Astrocyte (in vitro differentiated cells and primary cell): ENCODE results near the gene SLC2A13. TPM values are rescaled to one million over a fixed set of nuclear protein-coding genes. Genes with fewer than 3 reads are reported as not detected.

Experiments
- DNase-seq: peaks from one replicate; pipeline ENCODE4 v3.0.0-alpha.2; 2010; ENCODE audit warnings: low read depth
- FAIRE-seq: peaks from 2 replicates; lab custom pipeline; 2011; peaks lifted over from hg19 to GRCh38; lab: Jason Lieb, UNC
- H2AFZ ChIP-seq: 2 replicates; pipeline ENCODE4 v1.6.0; 2012; ENCODE audit warnings: low read depth, low read length, inconsistent platforms
- H3K27ac ChIP-seq: 2 replicates; pipeline ENCODE4 v1.5.1; 2011; ENCODE audit warnings: low read depth, low read length, inconsistent platforms
- H3K27me3 ChIP-seq: 2 replicates; pipeline ENCODE4 v1.6.0; 2011; ENCODE audit warnings: low read length, inconsistent platforms; ENCODE audit not compliant: insufficient read depth
- H3K36me3 ChIP-seq: 2 replicates; pipeline ENCODE4 v1.5.1; 2011; ENCODE audit warnings: low read length, inconsistent platforms; ENCODE audit not compliant: insufficient read depth
- H3K4me1 ChIP-seq: 2 replicates; pipeline ENCODE4 v1.5.1; 2011; ENCODE audit warnings: low read length, inconsistent platforms; ENCODE audit not compliant: insufficient read depth
- H3K4me2 ChIP-seq: 2 replicates; pipeline ENCODE4 v1.6.0; 2012; ENCODE audit warnings: low read length, inconsistent platforms
- H3K4me3 ChIP-seq: 2 replicates; pipeline ENCODE4 v1.5.1; 2011; ENCODE audit warnings: low read depth, mild to moderate bottlenecking, low read length, inconsistent platforms; ENCODE audit not compliant: insufficient read depth
- H3K79me2 ChIP-seq: 2 replicates; pipeline ENCODE4 v1.6.0; 2012; ENCODE audit warnings: mild to moderate bottlenecking, low read length, inconsistent platforms; ENCODE audit not compliant: insufficient read depth
- H3K9ac ChIP-seq: 2 replicates; pipeline ENCODE4 v1.6.0; 2012; ENCODE audit warnings: mild to moderate bottlenecking, low read length, inconsistent platforms
- H3K9me3 ChIP-seq: 2 replicates; pipeline ENCODE4 v1.5.1; 2012; ENCODE audit warnings: low read depth, mild to moderate bottlenecking, low read length, inconsistent platforms; ENCODE audit not compliant: insufficient read depth
- H4K20me1 ChIP-seq: 2 replicates; pipeline ENCODE4 v1.6.0; 2012; ENCODE audit warnings: low read length, inconsistent platforms; ENCODE audit not compliant: insufficient read depth
- H3K27ac Mint-ChIP-seq: one replicate; pipeline ENCODE4 v1.8.0; 2021; ENCODE audit warnings: mild to moderate bottlenecking, mixed read lengths; ENCODE audit not compliant: unreplicated experiment
- H3K27me3 Mint-ChIP-seq: one replicate; pipeline ENCODE4 v1.8.0; 2021; ENCODE audit warnings: low read depth, mixed read lengths; ENCODE audit not compliant: unreplicated experiment
- H3K36me3 Mint-ChIP-seq: one replicate; pipeline ENCODE4 v1.8.0; 2021; ENCODE audit warnings: low read depth, mixed read lengths; ENCODE audit not compliant: unreplicated experiment
- H3K4me1 Mint-ChIP-seq: one replicate; pipeline ENCODE4 v1.8.0; 2021; ENCODE audit warnings: low read depth, mixed read lengths; ENCODE audit not compliant: unreplicated experiment
- H3K4me3 Mint-ChIP-seq: one replicate; pipeline ENCODE4 v1.8.0; 2021; ENCODE audit warnings: mild to moderate bottlenecking, moderate library complexity, mixed read lengths; ENCODE audit not compliant: unreplicated experiment
- H3K9me3 Mint-ChIP-seq: one replicate; pipeline ENCODE4 v1.8.0; 2021; ENCODE audit warnings: mild to moderate bottlenecking, mixed read lengths; ENCODE audit not compliant: unreplicated experiment
- CTCF ChIP-seq: IDR thresholded peaks from 2 replicates; pipeline ENCODE4 v1.5.1; 2011; ENCODE audit warnings: low read depth, mild to moderate bottlenecking, inconsistent platforms, low read length, moderate library complexity; ENCODE audit not compliant: insufficient read depth
- EZH2 ChIP-seq: IDR thresholded peaks from 2 replicates; pipeline ENCODE4 v1.6.1; 2012; ENCODE audit warnings: mild to moderate bottlenecking, low read length, inconsistent platforms; ENCODE audit not compliant: insufficient read depth
- total RNA-seq: library from RNA; stranded (reverse); gene quantifications from 2 replicates; pipeline ENCODE4 v1.2.1, GENCODE V29; 2021

Gene SLC2A13
- total RNA-seq, 1 donor from 2014 or later = 10.2 TPM

- Histone ChIP-seq H2AFZ (no peak overlapping the region), H3K79me2 (no peaks in the 10 kb centered on the region), H3K9me3 (no peaks in the 10 kb centered on the region), H3K4me1 (no peaks in the 10 kb centered on the region), H3K36me3 (no peaks in the 10 kb centered on the region), H3K4me3 (no peak overlapping the region), H3K9ac (no peak overlapping the region), H4K20me1 (no peaks in the 10 kb centered on the region), H3K4me2 (no peak overlapping the region), H3K27ac (no peak overlapping the region), H3K27me3 (no peaks in the 10 kb centered on the region)
- no peak for FAIRE-seq
- Mint-ChIP-seq H3K4me3 (no peak overlapping the region), H3K36me3 (no peaks in the 10 kb centered on the region), H3K27me3 (no peaks in the 10 kb centered on the region), H3K27ac (no peak overlapping the region), H3K4me1 (no peaks in the 10 kb centered on the region), H3K9me3 (no peaks in the 10 kb centered on the region)
- no peak for DNase-seq
- TF ChIP-seq EZH2 (no peak), CTCF (no peak)
These were observed 21.5 kb upstream of the SLC2A13 start for GRCh38 chr12:40127408-40127807.

- H3K9me3 Mint-ChIP-seq = no peaks in the 10 kb centered on the region
- Histone ChIP-seq H3K9ac (no peak overlapping the region), H4K20me1 (no peaks in the 10 kb centered on the region), H3K4me2 (no peak overlapping the region), H2AFZ (no peak overlapping the region), H3K9me3 (no peaks in the 10 kb centered on the region), H3K36me3 (no peaks in the 10 kb centered on the region), H3K4me1 (no peaks in the 10 kb centered on the region), H3K27ac (no peak overlapping the region), H3K4me3 (no peak overlapping the region), H3K79me2 (no peaks in the 10 kb centered on the region), H3K27me3 (no peaks in the 10 kb centered on the region)
- no peaks in the 10 kb centered on the region for H3K36me3 Mint-ChIP-seq
- no peaks in the 10 kb centered on the region for H3K4me1 Mint-ChIP-seq
- H3K27ac Mint-ChIP-seq = no peak overlapping the region
- DNase-seq = no peak
- TF ChIP-seq CTCF (no peak), EZH2 (no peak)
- no peaks in the 10 kb centered on the region for H3K27me3 Mint-ChIP-seq
- FAIRE-seq = no peak
- no peak overlapping the region for H3K4me3 Mint-ChIP-seq
These were observed 17.6 kb upstream of the SLC2A13 start for GRCh38 chr12:40123496-40123895.

- Mint-ChIP-seq H3K9me3 (no peaks in the 10 kb centered on the region), H3K4me3 (no peak overlapping the region), H3K27ac (no peak overlapping the region), H3K4me1 (no peaks in the 10 kb centered on the region), H3K36me3 (no peaks in the 10 kb centered on the region), H3K27me3 (no peaks in the 10 kb centered on the region)
- H3K4me2 ChIP-seq = no peak overlapping the region
- no peaks in the 10 kb centered on the region for H3K4me1 ChIP-seq
- no peak overlapping the region for H3K4me3 ChIP-seq
- no peak overlapping the region for H3K9ac ChIP-seq
- TF ChIP-seq EZH2 = no peak
- H3K36me3 ChIP-seq = no peaks in the 10 kb centered on the region
- H2AFZ ChIP-seq = no peak overlapping the region
- no peak for DNase-seq
- H4K20me1 ChIP-seq = no peaks in the 10 kb centered on the region
- no peaks in the 10 kb centered on the region for H3K9me3 ChIP-seq
- no peaks in the 10 kb centered on the region for H3K27me3 ChIP-seq
- H3K27ac ChIP-seq = no peak overlapping the region
- FAIRE-seq = no peak
- no peaks in the 10 kb centered on the region for H3K79me2 ChIP-seq
These were observed 17.0 kb upstream of the SLC2A13 start for GRCh38 chr12:40122842-40123241.
